ENCODE results near the gene RFX3.
A peak's percentile ranks its signal among the peaks of the same experiment; 100 is the strongest.

Gene RFX3

GRCh38 chr9:3299872-3300271, 225.9 kb downstream of the RFX3 start:
- no peak for TF ChIP-seq EZH2phosphoT487 (conservative IDR thresholded peaks at IDR 0.05; ENCODE audit: low read length)
- peak overlapping the region; percentile 40 for H3K4me2 ChIP-seq (ENCODE audit: low read depth, low read length, poor library complexity, severe bottlenecking)

GRCh38 chr9:3296536-3296935, 229.3 kb downstream of the RFX3 start:
- Histone ChIP-seq H3K79me2 (ENCODE audit: insufficient read depth, low read length) (no peaks in the 10 kb centered on the region), H3K9me3 (ENCODE audit: insufficient read depth, low read length) (no peaks in the 10 kb centered on the region)
- TF ChIP-seq CTCF (IDR thresholded peaks at IDR 0.05; ENCODE audit: insufficient read depth, low read length, poor library complexity, severe bottlenecking) = no peak
- TF ChIP-seq EZH2phosphoT487 (conservative IDR thresholded peaks at IDR 0.05; ENCODE audit: low read length) = no peak

More at GRCh38 chr9:3299872-3300271, 225.9 kb downstream of the RFX3 start:
- no peaks in the 10 kb centered on the region for H3F3A ChIP-seq (ENCODE audit: insufficient read depth)
- no peaks in the 10 kb centered on the region for H3K9me2 ChIP-seq (replicated peaks; ENCODE audit: insufficient read depth, low read length)
- H3K79me2 ChIP-seq (ENCODE audit: insufficient read depth, low read length) = no peaks in the 10 kb centered on the region
- no peaks in the 10 kb centered on the region for H3K9me3 ChIP-seq (ENCODE audit: insufficient read depth, low read length)
- no peaks in the 10 kb centered on the region for H3K36me3 ChIP-seq (ENCODE audit: low read length)
- no peaks in the 10 kb centered on the region for H3K27me3 ChIP-seq (ENCODE audit: low read length)
- H4K20me1 ChIP-seq (ENCODE audit: low read depth, low read length) = no peaks in the 10 kb centered on the region; the same call in 1 of the 2 replicates
- no peak overlapping the region for H3K9ac ChIP-seq (ENCODE audit: low read length)
- no peak overlapping the region for H2AFZ ChIP-seq (ENCODE audit: low read depth, low read length, severe bottlenecking)
- no peak overlapping the region for H3K27ac ChIP-seq (ENCODE audit: low read depth, low read length)
- H3K4me3 ChIP-seq (ENCODE audit: insufficient read depth, low read length, poor library complexity, severe bottlenecking) = no peak overlapping the region

GRCh38 chr9:3292311-3292710, 233.5 kb downstream of the RFX3 start:
- H3F3A ChIP-seq (ENCODE audit: insufficient read depth) = no peaks in the 10 kb centered on the region
- no peak overlapping the region for H3K9ac ChIP-seq (ENCODE audit: low read length)
- H3K9me3 ChIP-seq (ENCODE audit: insufficient read depth, low read length) = no peaks in the 10 kb centered on the region
- H3K4me2 ChIP-seq (ENCODE audit: low read depth, low read length, poor library complexity, severe bottlenecking) = no peak overlapping the region
- H3K27me3 ChIP-seq (ENCODE audit: low read length) = no peaks in the 10 kb centered on the region
- TF ChIP-seq CTCF (IDR thresholded peaks at IDR 0.05; ENCODE audit: insufficient read depth, low read length, poor library complexity, severe bottlenecking) (no peak), EZH2phosphoT487 (conservative IDR thresholded peaks at IDR 0.05; ENCODE audit: low read length) (no peak)
- no peaks in the 10 kb centered on the region for H3K79me2 ChIP-seq (ENCODE audit: insufficient read depth, low read length)
- no peaks in the 10 kb centered on the region for H3K9me2 ChIP-seq (replicated peaks; ENCODE audit: insufficient read depth, low read length)
- H4K20me1 ChIP-seq (ENCODE audit: low read depth, low read length) = no peaks in the 10 kb centered on the region
- H3K36me3 ChIP-seq (ENCODE audit: low read length) = no peaks in the 10 kb centered on the region
- no peak overlapping the region for H2AFZ ChIP-seq (ENCODE audit: low read depth, low read length, severe bottlenecking)
- H3K4me3 ChIP-seq (ENCODE audit: insufficient read depth, low read length, poor library complexity, severe bottlenecking) = no peak overlapping the region
- no peak overlapping the region for H3K27ac ChIP-seq (ENCODE audit: low read depth, low read length)

More at GRCh38 chr9:3296536-3296935, 229.3 kb downstream of the RFX3 start:
- H2AFZ ChIP-seq (ENCODE audit: low read depth, low read length, severe bottlenecking) = no peak overlapping the region
- no peaks in the 10 kb centered on the region for H3F3A ChIP-seq (ENCODE audit: insufficient read depth)
- no peaks in the 10 kb centered on the region for H4K20me1 ChIP-seq (ENCODE audit: low read depth, low read length)
- H3K36me3 ChIP-seq (ENCODE audit: low read length) = no peaks in the 10 kb centered on the region
- H3K27me3 ChIP-seq (ENCODE audit: low read length) = no peaks in the 10 kb centered on the region
- H3K27ac ChIP-seq (ENCODE audit: low read depth, low read length) = no peak overlapping the region
- no peaks in the 10 kb centered on the region for H3K9me2 ChIP-seq (replicated peaks; ENCODE audit: insufficient read depth, low read length)
- no peak overlapping the region for H3K9ac ChIP-seq (ENCODE audit: low read length)
- H3K4me2 ChIP-seq (ENCODE audit: low read depth, low read length, poor library complexity, severe bottlenecking) = no peak overlapping the region
- H3K4me3 ChIP-seq (ENCODE audit: insufficient read depth, low read length, poor library complexity, severe bottlenecking) = no peak overlapping the region

GRCh38 chr9:3290231-3290840, 235.5 kb downstream of the RFX3 start:
- H3K9me2 ChIP-seq (replicated peaks; ENCODE audit: insufficient read depth, low read length) = no peaks in the 10 kb centered on the region
- TF ChIP-seq EZH2phosphoT487 (conservative IDR thresholded peaks at IDR 0.05; ENCODE audit: low read length) (no peak), CTCF (IDR thresholded peaks at IDR 0.05; ENCODE audit: insufficient read depth, low read length, poor library complexity, severe bottlenecking) (no peak)
- no peak overlapping the region for H3K4me3 ChIP-seq (ENCODE audit: insufficient read depth, low read length, poor library complexity, severe bottlenecking)
- H3K9ac ChIP-seq (ENCODE audit: low read length) = no peak overlapping the region
- no peaks in the 10 kb centered on the region for H3K27me3 ChIP-seq (ENCODE audit: low read length)
- no peaks in the 10 kb centered on the region for H4K20me1 ChIP-seq (ENCODE audit: low read depth, low read length)
- H3K9me3 ChIP-seq (ENCODE audit: insufficient read depth, low read length) = no peaks in the 10 kb centered on the region
- no peak overlapping the region for H3K27ac ChIP-seq (ENCODE audit: low read depth, low read length)
- no peaks in the 10 kb centered on the region for H3K36me3 ChIP-seq (ENCODE audit: low read length)
- H3K4me2 ChIP-seq (ENCODE audit: low read depth, low read length, poor library complexity, severe bottlenecking) = no peak overlapping the region
- no peak overlapping the region for H2AFZ ChIP-seq (ENCODE audit: low read depth, low read length, severe bottlenecking)
- H3K79me2 ChIP-seq (ENCODE audit: insufficient read depth, low read length) = no peaks in the 10 kb centered on the region
- H3F3A ChIP-seq (ENCODE audit: insufficient read depth) = no peaks in the 10 kb centered on the region

Measured in SU-DHL-6 (cell line).